HG03460 (cell line): Measurements from ENCODE around the gene GRM8.

Experiments
- ATAC-seq: cut with Tn5 transposase; IDR thresholded peaks from one replicate; pipeline ENCODE4 v1.9.1; 2021; ENCODE audit not compliant: unreplicated experiment

GRM8 gene

GRCh38 chr7:127151379-127151778 is 101.4 kb downstream of the GRM8 start:
- ATAC-seq: no peak

- no peak for ATAC-seq
These were observed 102.2 kb downstream of the GRM8 start for GRCh38 chr7:127150543-127150942.

DNA sequence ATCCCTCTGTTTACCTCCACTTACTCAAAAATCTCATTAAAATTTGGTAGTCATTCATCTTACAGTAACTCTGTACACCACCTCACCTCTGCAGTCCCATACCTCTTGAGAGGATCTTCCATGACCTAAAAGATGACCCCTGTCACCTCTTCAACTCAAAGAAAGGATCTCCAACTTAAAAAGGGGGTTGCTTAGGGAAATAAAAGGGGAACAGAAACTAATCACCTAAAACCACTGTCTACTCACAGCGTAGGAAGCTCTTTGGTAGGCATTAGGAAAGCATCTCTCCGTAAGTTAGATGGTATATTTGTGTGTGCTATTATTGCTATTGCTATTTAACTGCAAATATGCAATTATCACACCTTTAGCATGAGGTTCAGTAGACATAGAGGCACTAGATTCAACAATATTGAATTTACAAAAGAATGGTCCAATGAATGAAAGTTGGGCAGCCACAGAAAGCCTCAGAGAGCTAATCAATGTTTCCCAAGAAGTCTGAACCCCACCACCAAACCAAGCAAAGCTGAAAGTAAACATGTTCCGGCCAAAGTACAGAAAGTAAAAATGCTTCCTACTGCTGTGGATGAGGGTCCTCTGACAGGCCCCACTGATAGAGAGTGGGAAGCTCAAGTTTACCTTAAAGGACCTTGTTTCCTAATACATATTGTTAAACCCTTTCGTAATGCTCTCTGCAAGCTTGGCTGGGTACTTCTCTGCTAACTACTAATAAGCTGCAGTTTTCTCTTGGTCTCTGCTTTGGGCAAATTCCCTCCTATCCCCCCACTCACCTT is 105.8 kb downstream of the GRM8 start:
- ATAC-seq: no peak

- ATAC-seq: no peak
These were observed 115.6 kb downstream of the GRM8 start for GRCh38 chr7:127137146-127137545.

DNA sequence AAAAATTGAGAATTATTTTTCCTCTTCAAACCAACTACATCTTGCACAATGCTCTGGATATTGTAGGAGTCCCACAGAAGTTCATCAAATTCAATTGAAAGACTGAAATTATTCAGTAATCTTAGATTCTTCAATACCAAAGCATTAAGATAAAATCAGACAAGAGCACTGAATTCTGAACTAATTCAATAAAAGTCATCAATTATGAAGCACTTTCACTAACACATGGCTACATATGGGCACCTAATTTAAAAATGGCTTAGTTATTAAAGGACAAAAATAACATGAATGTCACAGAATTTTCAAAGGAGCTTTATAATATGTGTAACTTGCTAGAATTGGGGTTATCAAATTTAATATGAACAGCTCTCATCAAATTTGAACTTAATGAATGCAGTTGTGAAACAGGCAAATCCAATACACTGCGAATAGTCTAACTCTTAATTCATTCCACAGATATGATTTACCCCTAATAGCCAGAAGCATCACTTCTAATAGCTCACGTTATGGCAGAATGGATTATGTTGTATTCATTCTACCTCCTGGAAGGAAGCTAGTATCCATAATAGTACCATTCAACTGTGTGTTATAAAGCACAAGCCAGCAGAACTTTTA is 116.8 kb downstream of the GRM8 start:
- ATAC-seq: no peak

DNA sequence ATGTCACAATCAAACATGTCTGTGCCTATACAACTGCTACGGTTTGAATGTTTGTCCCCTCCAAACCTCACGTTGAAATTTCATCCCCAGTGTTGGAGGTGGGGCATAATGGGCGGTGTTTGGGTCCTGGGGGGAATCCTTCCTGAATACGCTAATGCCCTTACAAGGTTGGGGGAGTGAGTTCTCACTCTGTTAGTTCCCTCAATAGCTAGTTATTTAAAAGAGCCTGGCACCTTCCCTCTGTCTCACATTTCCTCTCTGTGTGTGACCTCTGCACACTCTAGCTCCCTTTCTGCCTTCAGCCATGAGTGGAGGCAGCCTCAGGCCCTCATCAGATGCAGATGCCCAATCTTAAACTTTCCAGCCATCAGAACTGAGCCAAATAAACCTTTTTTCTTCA is 129.5 kb downstream of the GRM8 start:
- ATAC-seq: no peak

DNA sequence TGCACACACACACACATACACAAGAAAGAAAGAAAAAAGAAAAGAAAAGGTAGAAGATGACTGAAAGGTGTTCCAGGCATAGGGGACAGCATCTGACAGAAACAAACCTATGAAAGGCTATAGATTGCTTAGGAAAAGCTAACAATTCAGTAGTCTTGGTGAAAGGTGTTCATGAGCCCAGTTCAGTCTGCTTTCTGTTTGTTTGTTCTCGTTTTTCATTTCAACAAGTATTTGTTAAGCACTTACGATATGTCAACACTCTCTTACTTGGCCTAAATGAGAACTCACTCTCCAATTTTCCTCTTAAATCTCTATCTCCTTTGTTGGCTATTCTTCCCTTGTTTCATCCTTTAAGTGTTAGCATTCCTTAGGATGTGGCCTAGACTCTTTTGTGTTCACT is 133.2 kb downstream of the GRM8 start:
- ATAC-seq: no peak

DNA sequence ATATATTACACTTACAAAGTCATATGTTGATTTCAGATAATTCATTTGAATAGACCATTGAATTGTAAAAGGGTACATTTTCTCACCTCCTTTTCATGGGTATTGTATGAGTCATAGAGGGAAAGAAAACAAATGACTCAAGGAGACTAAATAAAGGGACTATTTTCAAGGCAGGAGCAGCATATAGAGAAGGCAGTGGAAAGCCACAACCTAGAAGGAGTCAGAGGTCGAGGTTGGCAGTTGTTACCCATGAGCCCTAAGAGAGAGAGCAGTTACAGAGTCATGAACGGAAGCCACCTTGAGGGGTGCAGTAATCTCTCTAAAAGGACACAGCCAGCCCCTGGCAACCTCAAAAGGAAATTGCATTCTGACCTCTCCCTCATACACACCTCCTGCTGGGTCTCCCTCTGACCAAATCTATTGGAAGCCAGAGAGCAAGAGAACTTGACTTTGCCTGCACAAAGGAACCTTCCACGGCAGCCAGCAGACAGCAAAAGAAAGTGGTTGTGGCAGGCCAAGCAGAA is 137.9 kb downstream of the GRM8 start:
- peak; percentile 70 for ATAC-seq

DNA sequence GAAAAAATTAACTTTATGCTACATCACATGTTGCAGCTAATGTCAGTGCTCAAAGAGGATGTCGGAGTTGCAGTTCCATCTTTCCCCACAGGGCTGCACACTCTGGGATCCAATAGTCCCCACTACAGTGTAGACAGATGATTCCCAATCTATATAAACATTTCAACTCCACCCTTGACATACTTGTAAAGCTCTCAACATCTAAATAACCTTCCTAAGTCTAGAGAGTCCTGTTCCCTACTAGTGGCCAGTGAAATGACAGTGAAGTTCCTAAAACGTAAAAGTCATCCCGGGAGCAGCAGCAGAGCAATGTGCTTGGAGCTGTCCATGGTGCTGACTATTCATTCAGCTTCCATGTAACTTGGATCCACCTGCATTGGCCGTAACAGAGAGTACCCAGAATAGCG is 145.1 kb downstream of the GRM8 start:
- peak; percentile 85 for ATAC-seq

DNA sequence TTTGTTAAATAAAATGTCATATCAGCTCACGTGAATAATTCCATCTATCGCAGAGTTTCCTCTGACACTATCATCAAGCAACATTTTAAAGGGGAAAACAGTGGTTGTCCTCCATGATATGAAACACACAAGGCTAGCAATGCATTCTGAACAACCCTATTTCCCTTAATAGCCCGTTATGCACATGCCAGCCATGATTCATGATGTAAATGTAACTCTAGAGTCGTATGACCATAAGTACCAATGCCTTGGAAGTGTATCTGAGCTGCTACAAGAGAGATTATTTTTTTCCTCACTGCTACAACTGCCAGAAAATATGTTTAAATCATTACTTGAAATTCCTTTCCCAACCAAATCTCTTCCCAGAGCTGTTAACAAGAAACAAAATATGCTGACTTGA is 159.4 kb downstream of the GRM8 start:
- no peak for ATAC-seq

GRCh38 chr7:127091620-127092019 is 161.1 kb downstream of the GRM8 start:
- no peak for ATAC-seq

DNA sequence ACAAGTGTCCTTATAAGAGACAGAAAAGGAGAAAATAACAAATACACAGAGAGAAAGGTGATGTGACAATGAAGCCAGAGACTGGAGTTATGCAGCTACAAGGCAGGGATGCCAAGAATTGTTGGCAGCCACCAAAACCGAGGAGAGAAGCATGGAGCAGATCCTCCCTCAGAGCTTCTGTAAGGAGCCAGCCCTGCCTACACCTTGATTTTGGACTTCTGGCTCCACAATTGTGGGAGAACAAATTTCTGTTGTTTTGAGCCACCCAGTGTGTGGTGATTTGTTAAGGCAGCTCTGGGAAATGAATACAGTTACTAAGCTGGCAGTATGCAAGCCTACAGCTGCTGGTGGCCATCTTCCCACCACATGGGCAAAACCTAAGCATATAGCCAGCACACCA is 163.6 kb downstream of the GRM8 start:
- no peak for ATAC-seq

DNA sequence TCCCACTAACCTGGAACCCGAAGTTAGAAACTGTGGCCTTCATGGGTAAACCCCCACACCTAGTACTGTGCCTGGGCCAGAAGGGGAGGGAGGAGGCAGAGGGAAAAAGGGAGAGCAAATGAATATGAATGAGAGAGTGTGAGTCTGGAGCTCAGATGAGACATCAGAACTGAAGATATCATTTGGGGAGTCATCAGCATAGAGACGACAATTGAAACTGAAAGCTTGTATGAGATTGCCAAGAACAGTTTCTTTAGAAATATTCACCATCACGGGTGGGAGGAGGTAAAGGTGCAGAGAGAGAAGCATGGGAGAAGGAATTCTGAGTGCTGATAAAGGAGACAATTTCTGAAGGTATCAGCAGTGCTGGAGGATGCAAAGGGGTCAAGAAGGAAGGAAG is 171.2 kb downstream of the GRM8 start:
- ATAC-seq: no peak

DNA sequence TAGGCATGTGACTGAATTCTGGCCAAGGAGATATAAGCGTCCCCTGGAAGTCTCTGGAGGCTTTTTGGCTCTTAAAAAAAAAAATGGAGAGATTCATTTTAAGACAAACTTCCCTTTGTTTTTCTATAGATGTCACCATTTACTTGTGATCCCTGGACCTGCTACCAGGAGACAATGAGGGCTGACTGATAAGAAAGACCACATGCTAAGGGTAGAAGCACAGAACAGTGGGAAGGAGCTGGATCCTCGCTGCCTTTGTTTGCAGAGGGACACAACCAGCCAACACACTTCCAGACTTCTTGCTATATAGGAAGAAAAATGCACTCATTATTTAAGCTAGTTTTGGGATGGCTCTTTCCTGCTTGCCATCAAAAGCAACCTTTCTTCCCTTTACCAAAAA is 172.2 kb downstream of the GRM8 start:
- ATAC-seq: no peak

- no peak for ATAC-seq
These were observed 185.8 kb downstream of the GRM8 start for GRCh38 chr7:127066974-127067373.

DNA sequence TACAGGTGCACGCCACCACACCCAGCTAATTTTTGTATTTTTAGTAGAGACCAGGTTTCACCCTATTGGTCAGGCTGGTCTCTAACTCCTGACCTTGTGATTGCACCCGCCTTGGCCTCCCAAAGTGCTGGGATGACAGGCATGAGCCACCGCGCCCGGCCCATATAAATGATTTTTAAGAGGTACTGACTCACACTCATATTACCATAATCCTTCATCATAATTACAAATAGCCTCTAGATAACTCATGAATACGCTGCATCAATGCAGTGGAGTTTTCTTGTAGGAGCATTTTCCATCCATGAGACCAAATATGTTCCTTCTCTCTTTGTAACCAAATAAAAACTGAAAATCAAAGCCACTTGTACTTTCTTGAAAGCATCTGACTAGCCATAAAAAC is 193.3 kb downstream of the GRM8 start:
- ATAC-seq: no peak

DNA sequence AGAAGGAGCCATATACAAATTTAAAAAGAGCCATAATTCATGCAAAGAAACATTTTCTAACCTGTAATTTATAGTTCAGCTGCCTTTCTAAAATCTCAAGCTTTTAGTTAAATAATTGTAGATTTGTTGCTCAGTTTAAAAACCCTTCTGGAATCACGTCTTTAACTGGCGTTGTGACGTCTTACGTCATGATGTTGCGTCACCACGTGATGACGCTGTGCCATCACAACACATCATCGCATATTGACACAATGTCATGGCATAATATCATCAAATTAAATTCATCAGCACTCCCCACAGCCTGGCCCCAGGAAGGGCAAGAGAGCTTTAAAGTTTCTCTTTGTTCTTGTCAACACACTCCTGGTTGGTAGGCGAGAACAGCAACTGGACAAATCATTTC is 194.8 kb downstream of the GRM8 start:
- ATAC-seq: no peak

GRCh38 chr7:127056202-127056601 is 196.5 kb downstream of the GRM8 start:
- no peak for ATAC-seq

DNA sequence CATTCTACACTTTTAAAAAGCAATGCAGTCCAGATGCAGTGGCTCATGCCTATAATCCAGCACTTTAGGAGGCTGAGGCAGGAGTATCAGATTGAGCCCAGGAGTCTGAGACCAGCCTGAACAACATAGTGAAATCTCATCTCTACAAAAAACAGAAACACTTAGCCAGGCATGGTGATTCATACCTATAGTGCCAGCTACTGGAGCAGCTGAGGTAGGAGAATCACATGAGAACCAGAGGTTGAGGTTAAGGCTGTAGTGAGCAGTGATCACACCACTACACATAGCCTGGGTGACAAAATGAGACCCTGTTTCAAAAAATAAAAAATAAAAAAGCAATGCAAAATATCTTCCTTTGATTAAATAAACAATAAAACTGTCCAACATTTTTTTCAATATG is 205.2 kb downstream of the GRM8 start:
- ATAC-seq: no peak

- ATAC-seq: no peak
These were observed 210.9 kb downstream of the GRM8 start for GRCh38 chr7:127041689-127042452.

DNA sequence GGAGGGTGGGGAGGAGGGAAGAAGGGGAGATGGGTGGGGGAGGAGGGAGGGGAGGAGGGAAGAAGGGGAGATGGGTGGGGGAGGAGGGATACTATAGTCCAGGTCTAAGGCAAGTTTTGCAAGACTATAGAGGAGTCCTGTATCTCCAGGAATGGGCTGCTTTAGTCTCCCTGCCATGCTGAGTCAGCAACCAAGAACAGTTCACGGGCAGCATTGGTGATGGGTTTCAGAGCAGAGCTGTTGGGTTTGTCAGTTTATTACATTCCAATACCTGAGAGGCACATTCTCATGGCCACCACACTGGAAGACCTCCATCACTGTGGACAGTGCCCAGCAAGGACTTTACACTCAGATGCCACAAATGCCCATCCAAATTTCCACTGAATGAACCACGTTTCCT is 212.7 kb downstream of the GRM8 start:
- no peak for ATAC-seq

DNA sequence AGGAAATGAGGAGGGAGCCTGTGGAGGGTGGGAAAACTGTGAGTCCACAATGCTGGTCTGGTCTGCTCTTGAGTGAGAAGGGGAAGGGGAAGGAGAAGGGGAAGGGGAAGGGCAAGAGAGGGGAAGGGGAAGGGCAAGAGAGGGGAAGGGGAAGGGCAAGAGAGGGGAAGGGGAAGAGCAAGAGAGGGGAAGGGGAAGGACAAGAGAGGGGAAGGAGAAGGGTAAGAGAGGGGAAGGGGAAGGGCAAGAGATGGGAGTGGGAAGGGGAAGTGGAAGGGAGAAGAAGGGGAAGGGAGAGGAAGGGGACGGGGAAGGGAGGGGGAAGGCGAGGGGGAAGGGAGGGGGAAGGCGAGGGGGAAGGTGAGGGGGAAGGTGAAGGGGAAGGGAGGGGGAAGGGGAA is 213.2 kb downstream of the GRM8 start:
- no peak for ATAC-seq
